Astrocyte of the cerebellum (primary cell): ENCODE results near the gene C1QC.

ENCODE experiments used
- DNase-seq: peaks from one replicate; pipeline ENCODE4 v3.0.0-alpha.2; 2011; ENCODE audit warnings: low read depth
- H3K4me3 ChIP-seq: 2 replicates; pipeline ENCODE4 v1.5.1; 2011; ENCODE audit warnings: mild to moderate bottlenecking, low read depth, low read length, moderate library complexity
- CTCF ChIP-seq: IDR thresholded peaks from 2 replicates; pipeline ENCODE4 v1.5.1; 2012; ENCODE audit warnings: low read length, low read depth, moderate library complexity, mild to moderate bottlenecking; ENCODE audit errors: missing control alignments
- in situ Hi-C: cut with HindIII; loops from 2 replicates; pipeline ENCODE4 v1.10.0; 2017; ENCODE audit warnings: low sequenced_read_pairs

C1QC gene

GRCh38 chr1:22651941-22652856, 8.8 kb downstream of the C1QC start:
- in situ Hi-C loops = no loop called here
- no peak for DNase-seq
- TF ChIP-seq CTCF = no peak
- H3K4me3 ChIP-seq = no peak overlapping the region

- DNase-seq = no peak
- no peak for TF ChIP-seq CTCF
- in situ Hi-C loops = no loop called here
- H3K4me3 ChIP-seq = no peak within 1 kb of the TSS
These were observed 9.5 kb downstream of the C1QC start, which contains the start of gene C1QB for GRCh38 chr1:22652881-22653316. C1QB (plus strand) TSS chr1:22653236; CDS start chr1:22659463, 6,227 bp downstream.

- in situ Hi-C loops = no loop called here
- peak; percentile 24 for TF ChIP-seq CTCF
- H3K4me3 ChIP-seq = no peak overlapping the region
- DNase-seq = no peak
These were observed 11.3 kb downstream of the C1QC start for GRCh38 chr1:22654692-22655091.

GRCh38 chr1:22658385-22659163, 15.1 kb downstream of the C1QC start:
- no peak overlapping the region for H3K4me3 ChIP-seq
- no peak for TF ChIP-seq CTCF
- in situ Hi-C loops = no loop called here
- DNase-seq = no peak

GRCh38 chr1:22660716-22661241, 17.3 kb downstream of the C1QC start:
- H3K4me3 ChIP-seq = no peak overlapping the region
- TF ChIP-seq CTCF = no peak
- no peak for DNase-seq
- in situ Hi-C loops = no loop called here

GRCh38 chr1:22661880-22662279, 18.4 kb downstream of the C1QC start:
- TF ChIP-seq CTCF = no peak
- H3K4me3 ChIP-seq = no peak overlapping the region
- in situ Hi-C loops = no loop called here
- DNase-seq = no peak
